Neural progenitor cell (in vitro differentiated cells): ENCODE results near the gene CRHR2.

Experiments used
- CTCF ChIP-seq: fragments of 200-600 bp; sonication (generic); IDR thresholded peaks from 2 replicates; pipeline ENCODE4 v1.5.1; 2017; ENCODE audit warnings: antibody characterized with exemption, mild to moderate bottlenecking
- EZH2phosphoT487 ChIP-seq: fragments of 200-600 bp; sonication (generic); IDR thresholded peaks from 2 replicates; pipeline ENCODE4 v1.6.1; 2017; ENCODE audit warnings: antibody characterized with exemption

- TF ChIP-seq EZH2phosphoT487 (no peak), CTCF (no peak)
Observed at GRCh38 chr7:30613366-30614325, 68.6 kb downstream of the CRHR2 start.
